Measurements from ENCODE around the gene MT1F. TPM values are rescaled to one million over a fixed set of nuclear protein-coding genes. Genes with fewer than 3 reads are reported as not detected.

The MT1F gene
- total RNA-seq, 1 experiment from 2014 or later, result 2.4 TPM

DNA sequence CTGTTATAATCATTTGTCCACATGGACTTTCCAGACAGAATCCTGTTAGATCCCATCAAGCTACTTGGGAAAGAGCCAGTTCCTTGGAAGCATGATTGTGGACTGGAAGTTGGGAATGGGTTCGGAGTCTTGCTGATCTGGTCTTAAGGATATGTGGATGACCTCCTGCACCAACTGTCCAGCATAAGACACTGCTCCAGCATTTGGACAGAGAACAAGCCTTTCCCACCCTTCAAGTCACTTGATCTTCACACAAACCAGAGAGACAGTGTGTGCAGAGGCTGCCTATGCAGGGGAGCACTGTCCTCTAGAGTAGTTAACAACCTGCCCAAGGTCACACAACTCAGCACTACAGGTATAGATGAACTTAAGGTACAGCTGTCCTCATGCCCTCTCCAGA, 11.9 kb upstream of the MT1F start:
- Mint-ChIP-seq H3K4me3 (ENCODE audit: unreplicated experiment) (no peak overlapping the region), H3K27ac (ENCODE audit: low read depth, unreplicated experiment) (no peak overlapping the region), H3K27me3 (ENCODE audit: insufficient read depth, unreplicated experiment) (no peaks in the 10 kb centered on the region), H3K9me3 (ENCODE audit: unreplicated experiment) (no peaks in the 10 kb centered on the region), H3K4me1 (ENCODE audit: insufficient read depth, unreplicated experiment) (peaks cover 3% of the 10 kb centered on the region), H3K36me3 (ENCODE audit: insufficient read depth, unreplicated experiment) (no peaks in the 10 kb centered on the region)
- TF ChIP-seq, protein P1, sequence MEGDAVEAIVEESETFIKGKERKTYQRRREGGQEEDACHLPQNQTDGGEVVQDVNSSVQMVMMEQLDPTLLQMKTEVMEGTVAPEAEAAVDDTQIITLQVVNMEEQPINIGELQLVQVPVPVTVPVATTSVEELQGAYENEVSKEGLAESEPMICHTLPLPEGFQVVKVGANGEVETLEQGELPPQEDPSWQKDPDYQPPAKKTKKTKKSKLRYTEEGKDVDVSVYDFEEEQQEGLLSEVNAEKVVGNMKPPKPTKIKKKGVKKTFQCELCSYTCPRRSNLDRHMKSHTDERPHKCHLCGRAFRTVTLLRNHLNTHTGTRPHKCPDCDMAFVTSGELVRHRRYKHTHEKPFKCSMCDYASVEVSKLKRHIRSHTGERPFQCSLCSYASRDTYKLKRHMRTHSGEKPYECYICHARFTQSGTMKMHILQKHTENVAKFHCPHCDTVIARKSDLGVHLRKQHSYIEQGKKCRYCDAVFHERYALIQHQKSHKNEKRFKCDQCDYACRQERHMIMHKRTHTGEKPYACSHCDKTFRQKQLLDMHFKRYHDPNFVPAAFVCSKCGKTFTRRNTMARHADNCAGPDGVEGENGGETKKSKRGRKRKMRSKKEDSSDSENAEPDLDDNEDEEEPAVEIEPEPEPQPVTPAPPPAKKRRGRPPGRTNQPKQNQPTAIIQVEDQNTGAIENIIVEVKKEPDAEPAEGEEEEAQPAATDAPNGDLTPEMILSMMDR (IDR thresholded peaks at IDR 0.05; ENCODE audit: unreplicated experiment), result no peak
- ChIA-PET CTCF (interaction anchor here (0.6 to 0.7 kb wide), 2 partner anchors 55 to 132 kb away, joined by 3 to 4 read pairs; no protein-coding TSS in a partner anchor), POLR2A (interaction anchor here (1.3 to 2.5 kb wide), 3 partner anchors 20 to 39 kb away, joined by 3 to 9 read pairs (median 4); partner anchors contain the start of gene MT1E)
- no TSS peak for BruUV-seq (replicated peaks)
- no peak for DNase-seq (ENCODE audit: unreplicated experiment)
- intact Hi-C loops (cut with micrococcal nuclease), result no loop called here

GRCh38 chr16:56647641-56648431, 9.9 kb upstream of the MT1F start:
- intact Hi-C loops (cut with micrococcal nuclease), result no loop called here
- Mint-ChIP-seq H3K4me1 (ENCODE audit: insufficient read depth, unreplicated experiment) (peaks cover under 1% of the 10 kb centered on the region), H3K4me3 (ENCODE audit: unreplicated experiment) (no peak overlapping the region), H3K27me3 (ENCODE audit: insufficient read depth, unreplicated experiment) (no peaks in the 10 kb centered on the region), H3K27ac (ENCODE audit: low read depth, unreplicated experiment) (no peak overlapping the region), H3K9me3 (ENCODE audit: unreplicated experiment) (no peaks in the 10 kb centered on the region), H3K36me3 (ENCODE audit: insufficient read depth, unreplicated experiment) (no peaks in the 10 kb centered on the region)
- no TSS peak for BruUV-seq (replicated peaks)
- ChIA-PET CTCF (no interaction called here), POLR2A (interaction anchor here (0.7 to 2.5 kb wide), 3 partner anchors 14 to 39 kb away, joined by 4 to 9 read pairs (median 4); partner anchors contain the start of genes MT1E and MT2A)
- DNase-seq (ENCODE audit: unreplicated experiment), result no peak
- TF ChIP-seq, protein P1 (IDR thresholded peaks at IDR 0.05; ENCODE audit: unreplicated experiment), result no peak

- H3K9me3 Mint-ChIP-seq (ENCODE audit: unreplicated experiment), result no peaks in the 10 kb centered on the region
- POLR2A ChIA-PET, result interaction anchor here (0.7 to 1.7 kb wide), 10 partner anchors 8 to 53 kb away, joined by 3 to 7 read pairs (median 5); partner anchors contain the start of genes MT1E, MT1F and MT2A
- no peak for DNase-seq (ENCODE audit: unreplicated experiment)
- BruUV-seq (replicated peaks), result no TSS peak
- H3K27ac Mint-ChIP-seq (ENCODE audit: low read depth, unreplicated experiment), result no peak overlapping the region
- intact Hi-C loops (cut with micrococcal nuclease), result no loop called here
- H3K4me1 Mint-ChIP-seq (ENCODE audit: insufficient read depth, unreplicated experiment), result peaks cover 5% of the 10 kb centered on the region
- TF ChIP-seq, protein P1 (IDR thresholded peaks at IDR 0.05; ENCODE audit: unreplicated experiment), result no peak
- no peak overlapping the region for H3K4me3 Mint-ChIP-seq (ENCODE audit: unreplicated experiment)
- H3K27me3 Mint-ChIP-seq (ENCODE audit: insufficient read depth, unreplicated experiment), result no peaks in the 10 kb centered on the region
- peaks cover 1% of the 10 kb centered on the region for H3K36me3 Mint-ChIP-seq (ENCODE audit: insufficient read depth, unreplicated experiment)
- CTCF ChIA-PET, result interaction anchor here (0.6 kb wide), 1 partner anchor 127 kb away, joined by 4 read pairs; no protein-coding TSS in a partner anchor
Observed at GRCh38 chr16:56649271-56649670, 8.5 kb upstream of the MT1F start.

GRCh38 chr16:56649820-56650219, 7.9 kb upstream of the MT1F start:
- Mint-ChIP-seq H3K4me3 (ENCODE audit: unreplicated experiment) (no peak overlapping the region), H3K27ac (ENCODE audit: low read depth, unreplicated experiment) (no peak overlapping the region), H3K9me3 (ENCODE audit: unreplicated experiment) (no peaks in the 10 kb centered on the region), H3K4me1 (ENCODE audit: insufficient read depth, unreplicated experiment) (peaks cover 10% of the 10 kb centered on the region), H3K36me3 (ENCODE audit: insufficient read depth, unreplicated experiment) (peaks cover 4% of the 10 kb centered on the region), H3K27me3 (ENCODE audit: insufficient read depth, unreplicated experiment) (no peaks in the 10 kb centered on the region)
- POLR2A ChIA-PET, result interaction anchor here (0.7 to 1.7 kb wide), 10 partner anchors 8 to 52 kb away, joined by 3 to 7 read pairs (median 5); partner anchors contain the start of genes MT1E, MT1X and MT2A
- CTCF ChIA-PET, result interaction anchor here (0.6 kb wide), 1 partner anchor 127 kb away, joined by 4 read pairs; no protein-coding TSS in a partner anchor
- TF ChIP-seq, protein P1 (IDR thresholded peaks at IDR 0.05; ENCODE audit: unreplicated experiment), result no peak
- intact Hi-C loops (cut with micrococcal nuclease), result loop anchor here (2.0 kb wide), 1 partner anchor 51 kb away; no protein-coding TSS in a partner anchor
- no TSS peak for BruUV-seq (replicated peaks)
- peak; percentile 90 for DNase-seq (ENCODE audit: unreplicated experiment)

Measured in MCF 10A (cell line).